NCI-H460 (cell line): ENCODE measurements around the gene TPX2. TPM values are rescaled to one million over a fixed set of nuclear protein-coding genes. Genes with fewer than 3 reads are reported as not detected.
A peak's percentile ranks its signal among the peaks of the same experiment; 100 is the strongest.

Experiments
- DNase-seq: peaks from one replicate; pipeline ENCODE4 v3.0.0-alpha.2; 2016; ENCODE audit warnings: low read depth; ENCODE audit errors: extremely low read depth
- total RNA-seq: library from RNA; depleted of rRNA; stranded (reverse); fragments of >200 nt; shearing (Covaris generic); gene quantifications from 2 replicates; pipeline ENCODE4 v1.2.3, GENCODE V29; 2014

Gene TPX2
- total RNA-seq, 1 experiment from 2014 or later: 105 TPM

DNA sequence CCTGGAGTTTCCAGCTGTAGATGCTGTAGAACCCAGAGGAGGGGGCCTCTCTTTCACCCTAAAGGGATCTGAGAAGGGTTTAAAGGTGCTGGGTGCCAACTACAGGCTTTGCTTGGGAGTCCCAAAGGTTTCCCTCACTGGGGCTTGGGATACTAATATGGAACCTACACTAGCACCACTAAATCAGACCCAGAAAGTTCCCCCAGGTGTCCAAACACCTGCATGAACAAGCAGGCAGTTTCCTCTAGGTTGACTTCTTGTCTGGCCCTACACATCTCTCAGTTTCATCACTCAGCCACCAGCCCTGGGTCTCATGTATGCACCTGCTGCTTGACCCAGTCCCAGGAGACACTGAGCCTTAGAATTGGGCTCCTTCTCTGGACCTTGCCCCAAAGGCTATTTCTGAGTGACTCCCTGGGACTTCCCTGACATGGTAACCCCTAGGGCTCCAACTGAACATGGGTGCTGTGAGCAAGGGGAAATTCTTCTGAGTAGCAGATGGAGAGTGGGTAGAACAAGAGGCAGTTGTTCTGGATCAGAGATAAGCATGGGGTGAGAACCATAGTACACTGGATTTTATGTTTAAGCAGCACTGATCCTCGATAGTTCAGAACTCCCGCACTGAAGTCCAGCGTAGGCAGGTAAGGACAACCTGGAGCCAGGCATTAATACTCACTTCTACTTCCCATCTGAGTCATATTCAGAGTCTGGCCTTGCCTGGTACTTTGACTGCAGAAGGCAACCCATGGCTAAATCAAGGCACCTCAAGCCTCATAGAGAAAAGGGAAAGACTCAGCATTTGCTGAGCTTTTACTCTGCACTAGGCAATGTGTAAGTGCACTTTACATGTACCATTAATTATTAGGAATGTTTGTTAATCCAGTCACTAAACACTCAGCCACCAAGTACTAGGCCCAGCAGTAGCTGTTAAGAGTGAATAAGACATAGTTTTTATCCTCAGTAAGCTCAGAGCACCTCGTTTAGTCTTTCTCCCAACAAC is 33.2 kb upstream of the TPX2 start:
- no peak for DNase-seq

- DNase-seq: no peak
These were observed 32.4 kb upstream of the TPX2 start for GRCh38 chr20:31706607-31707257.

GRCh38 chr20:31707258-31707615 is 31.9 kb upstream of the TPX2 start:
- DNase-seq: no peak

GRCh38 chr20:31707994-31708735 is 30.9 kb upstream of the TPX2 start:
- no peak for DNase-seq

- DNase-seq: no peak
These were observed 30.2 kb upstream of the TPX2 start for GRCh38 chr20:31708736-31709534.

GRCh38 chr20:31709939-31710338 is 29.2 kb upstream of the TPX2 start:
- no peak for DNase-seq

DNA sequence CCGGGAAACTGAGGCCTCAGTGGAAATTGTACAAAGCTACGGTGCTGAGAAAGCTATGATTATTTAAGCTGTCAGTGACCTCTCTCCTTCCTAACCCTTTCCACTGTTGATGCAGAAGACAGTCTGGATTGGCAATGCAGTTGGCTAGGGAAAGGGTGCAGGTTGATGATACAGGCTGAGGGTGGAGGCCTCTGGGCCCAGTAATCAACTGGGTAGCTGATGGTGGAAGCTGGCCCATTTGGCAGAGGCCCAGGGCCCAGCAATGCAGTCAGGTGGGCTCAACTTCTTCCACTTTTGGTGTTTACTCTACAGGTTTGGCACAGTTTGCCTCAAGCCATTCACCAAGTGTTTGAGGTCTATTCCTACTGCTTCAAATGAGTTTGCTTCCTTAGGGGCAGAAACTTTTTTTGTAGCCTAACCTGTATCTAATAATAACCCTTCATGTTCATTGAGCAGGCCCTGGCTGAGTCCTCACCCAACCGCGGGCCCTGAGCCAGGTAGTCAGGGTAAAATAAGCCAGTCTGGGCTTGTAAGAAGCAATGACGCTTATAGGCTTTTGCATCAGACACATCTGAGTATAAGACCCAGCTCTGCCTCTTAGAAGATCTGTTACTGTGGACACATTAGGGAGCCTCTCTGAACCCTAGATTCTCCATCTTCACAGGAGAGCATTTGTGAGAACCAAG is 28.5 kb upstream of the TPX2 start:
- no peak for DNase-seq

DNA sequence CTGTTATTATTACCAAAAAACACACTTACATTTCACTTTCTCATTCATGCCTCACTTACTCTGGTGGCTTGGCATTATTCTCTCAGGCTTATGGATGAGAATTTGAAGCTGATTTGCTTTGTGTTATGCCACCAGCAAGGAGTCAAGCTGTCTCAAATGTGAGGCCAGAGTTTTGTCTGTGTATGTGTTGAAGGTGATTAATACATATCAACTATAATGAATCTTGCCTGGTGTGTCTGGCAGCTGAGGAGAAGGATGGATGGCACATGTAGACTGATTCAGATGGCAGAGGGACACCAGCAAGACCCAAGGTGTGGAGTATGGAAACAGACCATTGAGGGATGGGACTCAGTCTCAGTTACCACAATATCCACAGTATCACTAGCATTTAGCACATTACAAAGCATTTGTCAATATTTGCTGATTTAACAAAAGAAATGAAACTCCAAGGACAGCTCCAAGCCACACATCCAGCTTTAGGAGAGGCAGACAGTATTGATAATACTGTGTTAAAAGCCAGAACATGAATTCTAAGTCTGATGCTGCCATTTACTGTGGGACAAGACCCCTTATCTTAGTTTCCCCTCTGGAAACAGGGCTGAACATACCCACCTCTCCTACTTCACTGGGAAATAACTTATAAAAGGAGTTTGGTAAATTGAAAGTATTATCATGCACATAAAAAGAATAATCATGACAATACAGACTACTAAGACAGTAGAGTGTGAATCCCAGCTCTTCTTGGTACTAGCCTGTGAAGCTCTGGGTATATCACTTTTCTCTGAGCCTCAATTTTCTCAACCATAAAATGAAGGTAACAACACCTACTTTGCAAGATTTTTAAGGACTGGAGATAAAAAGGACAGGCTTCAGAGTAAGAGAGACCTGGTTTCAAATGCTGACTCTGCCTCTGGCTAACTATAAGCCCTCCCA is 27.6 kb upstream of the TPX2 start:
- DNase-seq: no peak

DNA sequence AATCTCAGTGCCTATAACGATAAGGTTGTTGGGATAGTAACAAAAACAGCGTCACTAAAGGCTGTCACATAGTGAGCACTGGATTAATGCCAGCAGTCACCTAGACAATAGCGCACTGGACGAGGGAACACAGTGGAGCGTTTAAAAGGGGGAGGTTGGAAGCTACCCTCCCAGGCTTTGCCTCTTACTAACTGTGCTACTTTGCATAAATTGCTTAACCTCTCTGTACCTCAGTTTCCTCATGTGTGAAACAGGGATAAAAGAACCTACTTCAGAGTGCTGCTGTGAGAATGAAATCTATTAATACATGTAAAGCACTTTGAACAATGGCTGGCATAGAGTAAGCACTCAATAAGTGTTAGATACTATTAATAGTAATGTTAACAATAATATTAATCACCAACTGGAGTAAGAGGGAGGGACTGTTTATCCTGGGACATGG is 27.0 kb upstream of the TPX2 start:
- no peak for DNase-seq

DNA sequence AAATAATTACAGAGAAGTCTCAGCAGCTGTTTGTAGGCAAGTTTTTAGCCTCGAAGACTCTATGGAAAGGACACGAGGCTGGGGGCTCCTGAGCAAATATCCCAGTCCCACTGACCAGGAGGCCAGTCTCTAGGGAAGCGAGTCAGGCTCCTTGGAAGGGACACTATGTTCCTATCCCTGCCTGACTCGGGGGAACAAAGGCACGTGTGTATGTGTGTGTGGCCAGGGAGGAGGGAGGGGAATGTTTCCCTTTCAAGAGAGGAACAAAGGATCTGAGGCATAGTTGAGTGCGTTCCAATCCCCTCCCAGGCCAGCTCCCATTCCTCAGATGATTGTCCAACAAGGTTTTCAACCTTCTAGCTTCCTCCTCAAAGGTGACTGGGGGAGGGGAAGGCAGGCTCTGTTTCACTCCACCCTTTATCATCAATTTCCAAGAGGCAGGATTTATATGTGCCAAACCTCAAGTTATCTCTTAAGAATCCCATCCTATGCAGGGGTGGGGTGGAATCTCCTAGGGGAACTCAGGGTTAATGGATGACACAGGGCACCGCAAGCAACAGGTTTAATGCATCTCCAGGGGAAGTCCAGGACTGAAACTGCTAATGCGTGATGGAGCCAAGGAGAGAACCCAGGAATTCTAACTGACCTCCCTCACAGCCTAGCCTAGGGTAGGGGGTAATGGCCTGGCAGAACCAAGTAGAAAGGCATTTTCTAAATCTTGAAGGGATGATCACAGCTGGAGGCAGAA is 26.4 kb upstream of the TPX2 start:
- DNase-seq: no peak

DNA sequence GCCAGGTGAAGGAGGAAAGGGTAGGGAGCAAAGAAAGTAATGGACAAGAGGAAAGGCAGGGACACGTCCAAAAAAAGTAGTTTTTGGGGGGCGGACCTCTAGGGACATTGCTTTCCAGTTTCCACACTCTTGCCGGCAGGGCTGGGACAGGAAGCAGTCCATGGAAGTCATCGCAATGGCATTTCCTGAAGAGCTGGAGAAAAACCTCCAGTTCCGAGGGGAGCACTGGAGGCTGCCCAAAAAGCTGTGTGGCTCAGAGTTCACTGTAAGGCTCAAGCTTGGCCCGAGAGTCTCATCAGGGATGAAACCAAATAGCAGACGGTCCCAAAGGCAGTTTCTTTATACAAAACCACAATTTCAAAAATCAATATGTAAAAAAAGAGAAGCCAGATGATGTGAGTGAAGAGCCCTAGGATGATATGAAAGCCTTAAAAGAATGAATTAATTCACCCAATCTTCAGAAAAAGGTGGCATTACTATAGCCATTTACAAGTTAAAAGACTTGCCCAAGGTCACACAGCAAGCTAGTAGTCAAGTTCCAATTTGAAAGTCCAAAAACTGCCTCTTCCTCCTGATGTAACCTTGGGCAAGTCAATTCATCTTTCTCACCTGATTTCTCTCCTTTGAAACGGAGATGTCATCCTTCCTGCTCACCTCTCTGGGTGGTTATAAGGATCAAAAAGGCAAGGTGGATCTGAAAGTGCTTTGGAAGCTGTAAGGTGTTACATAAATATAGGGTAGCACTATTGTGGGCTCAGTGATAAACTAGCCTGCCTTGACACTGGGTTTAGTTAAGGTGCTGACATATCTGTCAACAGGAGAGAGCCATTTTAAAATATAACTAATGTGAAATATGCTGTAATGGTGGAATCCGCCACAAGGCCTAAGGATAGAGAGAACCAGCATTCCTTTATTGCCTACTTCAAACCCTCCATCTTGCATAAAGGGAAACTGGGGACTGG is 25.5 kb upstream of the TPX2 start:
- DNase-seq: peak; percentile 86

DNA sequence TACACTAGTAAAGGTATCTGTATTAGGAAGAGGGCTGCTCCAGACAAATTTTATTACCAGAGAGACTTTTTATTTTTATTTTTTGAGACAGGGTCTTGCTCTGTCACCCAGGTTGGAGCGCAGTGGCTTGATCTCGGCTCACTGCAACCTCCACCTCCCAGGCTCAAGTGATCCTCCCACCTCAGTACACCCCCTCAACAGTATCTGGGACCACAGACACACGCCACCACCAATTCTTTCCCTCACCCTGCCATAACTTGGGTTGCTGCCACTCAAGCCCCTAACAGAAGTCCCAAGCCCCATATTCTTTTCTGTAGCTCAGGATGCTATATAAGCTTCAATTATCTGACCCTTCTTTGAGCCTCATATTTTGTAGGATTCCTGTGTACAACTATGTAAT is 23.3 kb upstream of the TPX2 start:
- DNase-seq: no peak

DNA sequence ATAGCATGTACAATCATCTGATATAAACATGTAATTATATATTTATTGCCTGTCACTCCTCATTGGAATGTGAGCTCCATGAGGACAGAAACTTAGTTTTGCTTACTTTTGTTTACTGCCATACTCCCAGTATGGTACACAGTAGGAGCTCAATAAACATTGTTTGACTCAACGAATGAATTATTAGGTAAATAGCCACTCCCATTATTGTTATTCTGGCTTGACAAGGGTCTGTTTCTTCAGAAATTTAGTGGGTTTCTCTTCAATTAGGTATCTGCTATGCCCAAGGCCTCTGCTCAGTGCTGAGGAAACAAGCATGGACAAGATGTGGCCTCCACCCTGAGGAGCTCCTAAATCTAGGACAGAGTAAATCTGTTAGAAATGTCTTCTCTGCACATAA is 22.7 kb upstream of the TPX2 start:
- DNase-seq: no peak

DNA sequence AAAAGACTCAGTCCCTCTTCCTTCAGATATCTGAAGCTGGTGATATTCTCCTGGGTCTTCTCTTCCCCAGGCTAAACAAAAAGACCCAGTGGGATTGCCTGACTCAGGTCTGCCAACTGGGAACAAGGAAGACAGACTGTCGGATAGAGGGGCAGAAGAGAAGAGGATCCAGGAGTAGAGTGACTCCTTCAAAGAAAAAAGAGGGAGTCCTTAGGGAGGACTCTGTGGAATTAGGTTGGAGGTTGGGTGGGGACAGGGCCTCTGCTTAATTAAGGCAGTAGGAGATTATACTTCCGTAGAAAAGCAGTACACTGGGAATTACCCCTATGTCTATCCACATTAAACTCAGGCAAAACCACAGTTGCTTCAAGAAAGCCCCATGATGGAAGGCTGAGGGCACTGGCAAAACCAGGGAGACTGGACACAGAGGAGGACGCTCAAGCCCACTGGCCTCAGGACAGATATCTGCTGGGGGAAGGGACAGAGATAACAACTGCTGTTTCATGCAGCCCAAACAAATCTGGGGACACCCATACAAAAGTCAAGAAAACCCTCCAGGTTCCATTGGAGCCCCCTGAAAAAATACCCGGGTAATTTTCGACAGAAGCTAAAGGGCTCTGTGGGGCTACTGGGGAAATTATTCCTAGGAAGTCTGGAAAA is 22.1 kb upstream of the TPX2 start:
- DNase-seq: no peak

GRCh38 chr20:31717478-31718201 is 21.4 kb upstream of the TPX2 start:
- no peak for DNase-seq
